ENCODE results near the gene RPS16. TPM values are rescaled to one million over a fixed set of nuclear protein-coding genes. Genes with fewer than 3 reads are reported as not detected.

The RPS16 gene
- total RNA-seq, 1 donor from 2014 or later: 1,721 TPM

DNA sequence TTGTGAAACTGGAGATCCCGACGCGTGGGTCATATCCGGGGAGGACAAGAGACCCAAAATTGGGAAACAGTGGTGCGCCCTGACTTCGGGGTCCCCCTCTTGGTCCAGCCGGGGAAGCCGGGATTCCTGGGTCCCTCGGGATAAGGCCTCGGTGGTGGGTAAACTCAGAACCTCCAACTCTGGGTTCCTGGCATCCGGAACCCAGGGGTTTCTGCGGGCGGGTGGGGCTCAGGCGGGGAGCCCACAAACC lies 28.4 kb downstream of the RPS16 start:
- TF ChIP-seq, protein P1, sequence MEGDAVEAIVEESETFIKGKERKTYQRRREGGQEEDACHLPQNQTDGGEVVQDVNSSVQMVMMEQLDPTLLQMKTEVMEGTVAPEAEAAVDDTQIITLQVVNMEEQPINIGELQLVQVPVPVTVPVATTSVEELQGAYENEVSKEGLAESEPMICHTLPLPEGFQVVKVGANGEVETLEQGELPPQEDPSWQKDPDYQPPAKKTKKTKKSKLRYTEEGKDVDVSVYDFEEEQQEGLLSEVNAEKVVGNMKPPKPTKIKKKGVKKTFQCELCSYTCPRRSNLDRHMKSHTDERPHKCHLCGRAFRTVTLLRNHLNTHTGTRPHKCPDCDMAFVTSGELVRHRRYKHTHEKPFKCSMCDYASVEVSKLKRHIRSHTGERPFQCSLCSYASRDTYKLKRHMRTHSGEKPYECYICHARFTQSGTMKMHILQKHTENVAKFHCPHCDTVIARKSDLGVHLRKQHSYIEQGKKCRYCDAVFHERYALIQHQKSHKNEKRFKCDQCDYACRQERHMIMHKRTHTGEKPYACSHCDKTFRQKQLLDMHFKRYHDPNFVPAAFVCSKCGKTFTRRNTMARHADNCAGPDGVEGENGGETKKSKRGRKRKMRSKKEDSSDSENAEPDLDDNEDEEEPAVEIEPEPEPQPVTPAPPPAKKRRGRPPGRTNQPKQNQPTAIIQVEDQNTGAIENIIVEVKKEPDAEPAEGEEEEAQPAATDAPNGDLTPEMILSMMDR (IDR thresholded peaks at IDR 0.05; ENCODE audit: insufficient read depth, low read length, poor library complexity, severe bottlenecking): no peak
- DNase-seq (ENCODE audit: low read depth): no peak
- Histone ChIP-seq H3K36me3 (ENCODE audit: control insufficient read depth, insufficient read depth, low read length) (peaks cover 1% of the 10 kb centered on the region), H3K27me3 (ENCODE audit: control insufficient read depth, insufficient read depth, low read length) (no peaks in the 10 kb centered on the region), H3K4me3 (ENCODE audit: low read depth, low read length) (peak overlapping the region; percentile 95)

DNA sequence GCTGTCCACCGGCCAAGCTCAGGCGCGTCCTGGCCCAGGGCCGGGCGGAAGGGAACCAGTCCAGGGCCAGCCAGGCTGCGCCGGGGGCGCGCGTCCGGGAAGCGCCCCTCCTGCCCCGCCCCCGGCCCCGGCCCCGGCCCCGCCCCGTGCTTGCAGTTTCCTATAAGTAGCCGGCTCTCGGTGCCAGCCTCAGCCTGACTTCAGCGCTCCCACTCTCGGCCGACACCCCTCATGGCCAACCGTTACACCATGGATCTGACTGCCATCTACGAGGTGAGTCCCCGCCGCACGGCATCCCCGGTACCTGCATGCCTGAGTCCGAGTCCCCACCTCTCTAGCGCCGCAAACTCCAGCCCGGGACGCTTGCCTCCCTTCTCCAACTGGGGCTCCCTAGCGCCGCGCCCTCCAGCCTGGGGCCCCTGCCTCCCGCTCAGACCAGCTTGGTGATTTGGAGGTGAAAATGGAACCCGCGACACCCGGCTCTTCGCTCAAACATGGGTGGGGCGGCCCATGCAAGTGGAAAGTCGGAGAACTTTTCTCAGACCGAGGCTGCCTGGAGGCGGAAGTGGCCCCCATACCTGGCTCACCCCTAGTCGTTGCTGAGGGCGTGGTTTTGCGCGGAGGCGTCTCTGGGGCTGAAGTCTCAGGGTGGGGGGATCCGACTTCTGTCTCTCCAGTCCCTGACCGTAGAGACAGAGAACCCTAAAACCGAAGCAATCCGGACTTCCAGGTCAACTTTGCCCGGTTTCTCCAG lies 28.9 kb downstream of the RPS16 start, which contains the start of gene ZFP36:
TSS of gene ZFP36 (plus strand) at position 192 of the 754 bp plus-strand sequence. CDS start at position 250, 58 bp downstream.
- H3K27me3 ChIP-seq (ENCODE audit: control insufficient read depth, insufficient read depth, low read length): no peaks in the 10 kb centered on the region
- peak within 1 kb of the TSS; percentile 95 for H3K4me3 ChIP-seq (ENCODE audit: low read depth, low read length)
- H3K36me3 ChIP-seq (ENCODE audit: control insufficient read depth, insufficient read depth, low read length): peaks cover 1% of the 10 kb centered on the region
- TF ChIP-seq, protein P1 (IDR thresholded peaks at IDR 0.05; ENCODE audit: insufficient read depth, low read length, poor library complexity, severe bottlenecking): peak; percentile 10
- DNase-seq (ENCODE audit: low read depth): no peak

DNA sequence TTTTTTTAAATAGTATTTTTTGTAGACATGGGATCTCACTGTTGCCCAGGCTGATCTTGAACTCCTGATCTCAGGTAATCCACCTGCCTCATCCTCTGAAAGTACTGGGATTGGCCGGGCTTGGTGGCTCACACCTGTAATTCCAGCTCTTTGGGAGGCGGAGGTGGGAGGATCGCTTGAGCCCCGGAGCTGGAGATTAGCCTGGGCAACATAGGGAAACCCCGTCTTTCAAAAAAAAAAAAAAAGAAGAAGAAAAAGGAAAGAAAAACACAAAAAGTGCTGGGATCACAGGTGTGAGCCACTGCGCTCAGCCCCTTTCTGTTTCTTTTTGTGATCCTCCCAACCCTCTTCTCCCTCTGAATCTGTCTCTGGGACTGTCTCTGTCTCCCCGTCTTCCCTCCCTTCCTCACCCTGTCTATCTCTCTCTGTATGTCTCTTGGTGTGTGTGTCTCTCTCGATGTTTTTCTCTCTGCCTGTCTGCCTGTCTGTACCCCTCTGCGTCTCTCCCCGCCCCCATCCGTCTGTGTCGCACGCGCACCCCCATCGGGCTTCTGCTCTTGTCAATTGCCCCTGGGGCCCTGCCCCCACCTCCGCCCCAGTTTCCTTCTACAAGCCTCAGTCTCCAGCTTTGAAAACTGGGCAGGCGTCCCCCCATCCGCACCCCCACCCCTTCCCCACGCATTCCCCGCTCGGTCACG lies 29.6 kb downstream of the RPS16 start:
- Histone ChIP-seq H3K36me3 (ENCODE audit: control insufficient read depth, insufficient read depth, low read length) (peaks cover 1% of the 10 kb centered on the region), H3K27me3 (ENCODE audit: control insufficient read depth, insufficient read depth, low read length) (no peaks in the 10 kb centered on the region), H3K4me3 (ENCODE audit: low read depth, low read length) (peak overlapping the region; percentile 95)
- TF ChIP-seq, protein P1 (IDR thresholded peaks at IDR 0.05; ENCODE audit: insufficient read depth, low read length, poor library complexity, severe bottlenecking): no peak
- DNase-seq (ENCODE audit: low read depth): no peak

DNA sequence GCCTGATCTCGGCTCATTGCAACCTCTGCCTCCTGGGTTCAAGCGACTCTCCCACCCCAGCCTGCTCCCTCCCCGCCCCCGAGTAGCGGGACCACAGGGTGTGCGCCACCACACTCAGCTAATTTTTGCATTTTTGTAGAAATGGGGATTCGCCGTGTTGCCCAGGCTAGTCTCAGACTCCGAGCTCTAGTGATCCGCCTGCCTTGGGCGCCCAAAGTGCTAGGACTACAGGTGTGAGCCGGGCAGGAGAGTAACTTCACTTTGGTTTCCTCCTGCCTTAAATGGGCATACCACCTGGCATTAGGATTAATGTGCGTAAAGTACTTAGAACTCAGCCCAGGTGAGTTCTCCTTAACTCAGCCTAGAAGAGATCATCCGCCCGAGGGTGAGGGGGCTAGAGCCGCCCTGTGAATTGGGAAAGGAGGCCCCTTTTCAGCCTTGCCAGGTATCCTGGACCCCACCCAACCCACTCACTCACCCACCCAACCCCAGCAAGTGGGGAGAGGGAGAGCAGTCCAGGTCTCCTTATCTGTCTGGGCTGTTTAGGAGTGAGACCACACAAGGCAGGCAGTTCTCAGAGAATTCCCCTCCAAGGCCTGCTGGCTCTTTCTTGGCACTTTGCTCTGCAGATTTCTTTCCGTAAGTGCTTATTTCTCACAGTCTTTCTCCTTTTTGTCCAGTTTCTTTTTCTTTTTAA lies 30.3 kb downstream of the RPS16 start:
- peaks cover 1% of the 10 kb centered on the region for H3K36me3 ChIP-seq (ENCODE audit: control insufficient read depth, insufficient read depth, low read length)
- DNase-seq (ENCODE audit: low read depth): no peak
- TF ChIP-seq, protein P1 (IDR thresholded peaks at IDR 0.05; ENCODE audit: insufficient read depth, low read length, poor library complexity, severe bottlenecking): no peak
- H3K4me3 ChIP-seq (ENCODE audit: low read depth, low read length): no peak overlapping the region
- no peaks in the 10 kb centered on the region for H3K27me3 ChIP-seq (ENCODE audit: control insufficient read depth, insufficient read depth, low read length)

DNA sequence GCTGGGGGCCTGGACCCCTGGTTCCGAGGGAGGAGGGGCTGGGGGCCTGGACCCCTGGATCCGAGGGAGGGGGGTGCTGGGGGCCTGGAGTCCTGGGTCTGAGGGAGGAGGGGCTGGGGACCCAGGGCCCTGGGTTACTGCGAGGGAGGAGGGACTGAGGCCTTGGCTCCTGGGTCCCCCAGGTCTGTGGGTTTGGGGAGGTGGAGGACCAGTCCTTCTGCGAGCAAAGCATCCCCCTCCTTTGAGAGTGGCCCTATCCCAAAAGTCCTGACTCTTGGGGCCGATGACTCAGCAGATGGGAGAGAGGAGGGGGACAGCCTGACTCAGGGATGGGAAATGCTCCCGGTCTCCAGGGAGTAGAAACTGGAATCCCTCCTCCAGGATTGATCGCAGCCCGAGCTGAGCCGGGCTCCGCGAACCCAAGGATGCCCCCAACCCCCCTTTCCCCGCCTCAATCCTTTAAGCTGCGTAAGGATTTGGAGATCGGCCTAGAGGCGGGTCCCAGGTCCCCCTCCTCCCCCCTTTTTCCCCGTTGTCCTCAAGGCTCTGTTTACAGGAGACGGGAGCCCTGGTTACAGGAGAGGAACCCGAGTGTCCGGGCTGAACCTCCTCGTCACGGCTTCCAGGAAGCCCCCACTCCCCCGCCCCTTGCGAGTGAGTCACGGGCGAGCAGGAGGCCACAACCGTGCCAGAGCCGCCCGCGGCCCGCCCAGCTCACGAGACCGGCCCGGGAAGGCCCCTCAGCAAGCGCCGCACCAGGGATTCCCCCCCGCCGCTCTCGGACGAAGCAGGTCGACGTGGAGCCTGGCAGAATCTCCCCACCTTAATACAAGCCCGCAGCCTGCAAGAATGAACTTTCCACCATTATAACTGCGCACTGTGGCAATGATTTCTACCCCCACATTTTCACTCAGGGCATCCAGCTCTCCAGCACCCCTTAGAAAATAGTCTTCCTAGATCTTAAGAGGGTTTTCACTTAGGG lies 32.1 kb downstream of the RPS16 start:
- Histone ChIP-seq H3K36me3 (ENCODE audit: control insufficient read depth, insufficient read depth, low read length) (peaks cover 1% of the 10 kb centered on the region), H3K4me3 (ENCODE audit: low read depth, low read length) (peak overlapping the region; percentile 16), H3K27me3 (ENCODE audit: control insufficient read depth, insufficient read depth, low read length) (no peaks in the 10 kb centered on the region)
- TF ChIP-seq, protein P1 (IDR thresholded peaks at IDR 0.05; ENCODE audit: insufficient read depth, low read length, poor library complexity, severe bottlenecking): no peak
- peak; percentile 90 for DNase-seq (ENCODE audit: low read depth)

Data from kidney epithelial cell (primary cell).